ENCODE measurements around the gene DVL3. TPM values are rescaled to one million over a fixed set of nuclear protein-coding genes. Genes with fewer than 3 reads are reported as not detected.

The DVL3 gene
- polyA plus RNA-seq, 1 donor (not counting 4 experiments of a cell fraction or from before 2014, with no cell fraction given), result 18.5 TPM

GRCh38 chr3:184135911-184136260, 19.3 kb upstream of the DVL3 start:
- dilution Hi-C loops (cut with MboI; ENCODE audit: extremely low pct_ligation_motif_present, low sequenced_read_pairs), result no loop called here
- Histone ChIP-seq H3K9me1 (ENCODE audit: control insufficient read depth, extremely low read depth, insufficient read depth, low read length) (no peaks in the 10 kb centered on the region), H3K9ac (ENCODE audit: control insufficient read depth, extremely low read depth, insufficient read depth, low read length) (peak overlapping the region; percentile 91), H3K4me1 (ENCODE audit: control insufficient read depth, extremely low read depth, insufficient read depth, low read length) (peaks cover 17% of the 10 kb centered on the region), H2AFZ (ENCODE audit: control insufficient read depth, low read length) (peak overlapping the region; percentile 78), H3K27me3 (ENCODE audit: control insufficient read depth, extremely low read depth, insufficient read depth, low read length) (no peaks in the 10 kb centered on the region), H3K36me3 (ENCODE audit: control insufficient read depth in 2 of 2, extremely low read depth in 1 of 2, insufficient read depth in 2 of 2, low read length in 2 of 2) (peaks cover 5 to 10% of the 10 kb centered on the region in 2 experiments), H4K20me1 (ENCODE audit: control insufficient read depth, extremely low read depth, insufficient read depth, low read length) (no peaks in the 10 kb centered on the region), H3K4me2 (ENCODE audit: control insufficient read depth, extremely low read depth, insufficient read depth, low read depth, low read length) (peak overlapping the region; percentile 98), H3K9me3 (ENCODE audit: control insufficient read depth, low read depth, low read length) (no peaks in the 10 kb centered on the region), H3K27ac (ENCODE audit: control insufficient read depth, insufficient read depth, low read length) (peak overlapping the region; percentile 76), H3K79me2 (ENCODE audit: control insufficient read depth, insufficient read depth, low read length) (peaks cover 37% of the 10 kb centered on the region), H3K4me3 (ENCODE audit: control insufficient read depth in 2 of 3, extremely low read depth in 1 of 3, insufficient read depth in 2 of 3, low read depth in 1 of 3, low read length in 3 of 3) (peak overlapping the region; percentile 63 to 99 (median 97))
- TF ChIP-seq CTCF (optimal IDR thresholded peaks at IDR 0.05 in 1 of 3, IDR thresholded peaks at IDR 0.05 in 1 of 3, conservative IDR thresholded peaks at IDR 0.05 in 1 of 3; ENCODE audit: extremely low read depth in 1 of 3, insufficient read depth in 2 of 3, low read length in 3 of 3) (no peak), EZH2 (IDR thresholded peaks at IDR 0.05; ENCODE audit: low read length) (no peak)
- no peak for DNase-seq (ENCODE audit: low read depth, low spot score)
- no peak for FAIRE-seq

DNA sequence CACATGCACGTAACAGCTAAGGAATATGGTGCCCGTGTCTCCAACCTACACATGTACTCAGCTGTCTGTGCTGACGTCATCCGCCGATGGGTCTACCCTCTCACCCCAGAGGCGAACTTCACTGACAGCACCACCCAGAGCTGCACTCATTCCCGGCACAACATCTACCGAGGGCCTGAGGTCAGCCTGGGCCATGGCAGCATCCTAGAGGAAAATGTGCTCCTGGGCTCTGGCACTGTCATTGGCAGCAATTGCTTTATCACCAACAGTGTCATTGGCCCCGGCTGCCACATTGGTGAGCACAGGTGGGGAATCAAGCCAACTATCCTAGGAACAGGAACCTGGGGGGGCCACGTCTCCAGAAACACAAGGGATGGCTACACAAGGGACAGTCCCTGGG, 14.7 kb upstream of the DVL3 start:
- peaks cover 31% of the 10 kb centered on the region for H3K79me2 ChIP-seq (ENCODE audit: control insufficient read depth, insufficient read depth, low read length)
- dilution Hi-C loops (cut with MboI; ENCODE audit: extremely low pct_ligation_motif_present, low sequenced_read_pairs), result no loop called here

More for the DNA sequence above, 14.7 kb upstream of the DVL3 start:
- Histone ChIP-seq H3K4me3 (ENCODE audit: control insufficient read depth in 2 of 3, extremely low read depth in 1 of 3, insufficient read depth in 2 of 3, low read depth in 1 of 3, low read length in 3 of 3) (no peak overlapping the region), H2AFZ (ENCODE audit: control insufficient read depth, low read length) (no peak overlapping the region), H3K36me3 (ENCODE audit: control insufficient read depth in 2 of 2, extremely low read depth in 1 of 2, insufficient read depth in 2 of 2, low read length in 2 of 2) (peaks cover 41 to 44% of the 10 kb centered on the region in 2 experiments), H3K27ac (ENCODE audit: control insufficient read depth, insufficient read depth, low read length) (no peak overlapping the region), H4K20me1 (ENCODE audit: control insufficient read depth, extremely low read depth, insufficient read depth, low read length) (peaks cover 7% of the 10 kb centered on the region), H3K9me3 (ENCODE audit: control insufficient read depth, low read depth, low read length) (no peaks in the 10 kb centered on the region), H3K9ac (ENCODE audit: control insufficient read depth, extremely low read depth, insufficient read depth, low read length) (no peak overlapping the region), H3K4me2 (ENCODE audit: control insufficient read depth, extremely low read depth, insufficient read depth, low read depth, low read length) (no peak overlapping the region), H3K9me1 (ENCODE audit: control insufficient read depth, extremely low read depth, insufficient read depth, low read length) (no peaks in the 10 kb centered on the region), H3K27me3 (ENCODE audit: control insufficient read depth, extremely low read depth, insufficient read depth, low read length) (no peaks in the 10 kb centered on the region), H3K4me1 (ENCODE audit: control insufficient read depth, extremely low read depth, insufficient read depth, low read length) (peaks cover 15% of the 10 kb centered on the region)
- DNase-seq (ENCODE audit: low read depth, low spot score) (no peak), FAIRE-seq (no peak)
- TF ChIP-seq CTCF (optimal IDR thresholded peaks at IDR 0.05 in 1 of 3, IDR thresholded peaks at IDR 0.05 in 1 of 3, conservative IDR thresholded peaks at IDR 0.05 in 1 of 3; ENCODE audit: extremely low read depth in 1 of 3, insufficient read depth in 2 of 3, low read length in 3 of 3), result no peak
